ENCODE measurements around the gene AHRR. TPM values are rescaled to one million over a fixed set of nuclear protein-coding genes. Genes with fewer than 3 reads are reported as not detected.

The AHRR gene
- total and polyA plus RNA-seq, 2 of the 4 experiments (the other 2 are of a cell fraction) = 15.6 to 37.1 TPM

GRCh38 chr5:464446-464842 is 142.9 kb downstream of the AHRR start:
- Histone ChIP-seq H3K9me1 (ENCODE audit: insufficient read depth, low read length) (peaks cover 6% of the 10 kb centered on the region; the same call in 1 of the 2 replicates), H2BK15ac (ENCODE audit: low read depth, low read length) (no peak overlapping the region), H3K27ac (ENCODE audit: insufficient read depth, low read length) (no peak overlapping the region), H4K20me1 (ENCODE audit: insufficient read depth, low read length) (0 out of 2 replicates have a peak, but pooled peaks cover 3% of the 10 kb centered on the region), H3K36me3 (ENCODE audit: control insufficient read depth, insufficient read depth, low read length) (peaks cover 60% of the 10 kb centered on the region), H3K9ac (ENCODE audit: low read depth, low read length) (no peak overlapping the region), H3K4ac (ENCODE audit: low read depth, low read length) (no peak overlapping the region), H4K5ac (ENCODE audit: low read depth, low read length) (no peak overlapping the region), H3K18ac (ENCODE audit: low read depth, low read length) (no peak overlapping the region), H3K9me3 (ENCODE audit: control insufficient read depth, insufficient read depth, low read length) (no peaks in the 10 kb centered on the region), H3K56ac (ENCODE audit: extremely low read depth, insufficient read depth, low read length) (no peak overlapping the region), H2AFZ (replicated peaks; ENCODE audit: low read length, poor library complexity) (no peak overlapping the region), H3K14ac (replicated peaks; ENCODE audit: low read depth, low read length) (no peak overlapping the region), H3K4me3 (ENCODE audit: insufficient read depth, low read depth, low read length) (no peak overlapping the region), H3K4me2 (ENCODE audit: low read depth, low read length) (no peak overlapping the region), H2BK5ac (ENCODE audit: low read depth, low read length, poor library complexity, severe bottlenecking) (no peak overlapping the region), H4K91ac (ENCODE audit: insufficient read depth, low read depth, low read length) (no peak overlapping the region), H3K23ac (ENCODE audit: low read depth, low read length) (no peak overlapping the region), H3K79me1 (ENCODE audit: low read depth in 1 of 2, low read length in 2 of 2) (peaks cover 4 to 20% of the 10 kb centered on the region in 2 experiments), H2AK9ac (replicated peaks; ENCODE audit: low read depth, low read length, poor library complexity) (no peak overlapping the region), H3K4me1 (ENCODE audit: control insufficient read depth, insufficient read depth, low read length) (no peaks in the 10 kb centered on the region), H2BK120ac (ENCODE audit: low read depth, low read length) (no peak overlapping the region), H4K8ac (ENCODE audit: low read depth in 2 of 2, low read length in 2 of 2) (no peak overlapping the region), H2AK5ac (ENCODE audit: low read depth, low read length) (no peak overlapping the region), H2BK20ac (ENCODE audit: low read depth, low read length) (no peak overlapping the region), H3K27me3 (ENCODE audit: control insufficient read depth, insufficient read depth, low read length) (no peaks in the 10 kb centered on the region)
- intact Hi-C loops (cut with micrococcal nuclease) (no loop called here), dilution Hi-C loops (cut with HindIII; ENCODE audit: low sequenced_read_pairs, unreplicated experiment) (no loop called here), in situ Hi-C loops (cut with MboI; ENCODE audit: low sequenced_read_pairs) (no loop called here)
- WGBS, 2 experiments (ENCODE audit: extremely low coverage in 2 of 2, insufficient read length in 1 of 2) = 95% methylated on average over 12 of the region's 19 CpGs; no CpG with 5 or more reads in 1 of the 2 experiments
- POLR2A ChIA-PET (ENCODE audit: unreplicated experiment) = no interaction called here
- DNase-seq (no peak), ATAC-seq (ENCODE audit: low read depth) (no peak)
- CTCF ChIA-PET = interaction anchor here (2.0 kb wide), 1 partner anchor 18 kb away, joined by 4 read pairs; no protein-coding TSS in a partner anchor
- no TSS peak for BruUV-seq (replicated peaks)
- TF ChIP-seq MXI1 (IDR thresholded peaks at IDR 0.05; ENCODE audit: borderline replicate concordance, low read depth, low read length) (no peak), ELK1 (IDR thresholded peaks at IDR 0.05; ENCODE audit: borderline replicate concordance, low read depth, low read length) (no peak), FOS (IDR thresholded peaks at IDR 0.05; ENCODE audit: low read depth, low read length) (no peak), POLR2A (IDR thresholded peaks at IDR 0.05; ENCODE audit: low read depth, low read length) (no peak), RCOR1 (IDR thresholded peaks at IDR 0.05; ENCODE audit: insufficient replicate concordance, low read length) (no peak), SMC3 (IDR thresholded peaks at IDR 0.05; ENCODE audit: low read depth, low read length) (no peak), RAD21 (IDR thresholded peaks at IDR 0.05; ENCODE audit: low read length) (no peak), BHLHE40 (IDR thresholded peaks at IDR 0.05; ENCODE audit: low read depth, low read length) (no peak), RFX5 (IDR thresholded peaks at IDR 0.05; ENCODE audit: low read depth, low read length) (no peak)
